G401.6 (cell line): Measurements from ENCODE around the gene LDLR.
"Not testable (repeated sequence)": the region's sequence is repeated elsewhere in the genome, so short reads cannot be mapped to it uniquely, and the experiment has no call there.

Experiments
- FAIRE-seq: peaks from 2 replicates; lab custom pipeline; 2012; peaks lifted over from hg19 to GRCh38; lab: Jason Lieb, UNC

LDLR gene

DNA sequence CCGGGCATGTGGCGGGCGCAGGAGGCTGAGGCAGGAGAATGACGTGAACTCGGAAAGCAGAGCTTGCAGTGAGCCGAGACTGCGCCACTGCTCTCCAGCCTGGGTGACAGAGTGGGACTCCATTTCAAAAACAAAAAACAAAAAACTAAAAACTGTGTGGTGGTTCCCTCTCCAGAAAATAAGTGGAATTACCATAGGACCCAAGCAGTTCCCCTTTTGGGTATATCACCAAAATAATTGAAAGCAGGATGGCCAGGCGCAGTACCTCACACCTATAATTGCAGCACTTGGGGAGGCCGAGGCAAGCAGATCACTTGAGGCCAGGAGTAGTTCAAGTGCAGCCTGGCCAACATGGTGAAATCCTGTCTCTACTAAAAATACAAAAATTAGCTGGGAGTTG, 15.7 kb upstream of the LDLR start:
- FAIRE-seq = no peak

- not testable (repeated sequence) for FAIRE-seq
Observed at GRCh38 chr19:11076792-11077191, 12.5 kb upstream of the LDLR start.

DNA sequence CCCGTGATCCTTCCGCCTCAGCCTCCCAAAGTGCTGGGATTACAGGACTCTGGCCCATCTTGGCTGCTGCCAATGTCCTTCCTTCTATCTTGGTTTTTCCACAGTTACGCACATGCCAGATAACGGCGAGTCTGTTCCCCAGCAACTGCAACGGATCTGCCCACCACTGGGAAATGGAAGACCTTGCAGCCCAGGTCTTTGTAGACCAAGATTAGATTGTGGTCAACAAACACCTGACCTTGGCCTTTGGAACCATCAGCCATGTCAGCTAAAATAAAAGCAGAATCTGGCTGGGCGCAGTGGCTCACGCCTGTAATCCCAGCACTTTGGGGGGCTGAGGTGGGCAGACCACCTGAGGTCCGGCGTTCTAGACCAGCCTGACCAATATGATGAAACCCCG, 10.4 kb upstream of the LDLR start:
- no peak for FAIRE-seq

DNA sequence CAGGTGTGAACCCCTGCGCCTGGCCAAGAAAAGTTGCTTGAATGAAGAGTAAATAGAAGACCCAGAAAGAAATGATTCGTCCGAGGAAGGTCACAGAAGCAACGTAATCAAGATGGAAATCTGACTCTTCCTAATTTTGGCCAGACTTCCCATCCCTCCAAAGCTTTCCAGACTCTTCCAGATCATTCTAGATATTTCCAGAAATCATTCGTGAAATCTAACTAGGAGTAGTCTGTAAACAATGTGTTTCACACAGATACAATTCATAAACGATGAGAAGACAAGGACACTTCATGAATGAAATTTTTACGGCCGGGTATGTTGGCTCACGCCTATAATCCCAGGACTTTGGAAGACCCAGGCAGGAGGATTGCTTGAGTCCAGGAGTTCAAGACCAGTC, 9.3 kb upstream of the LDLR start:
- FAIRE-seq = no peak

DNA sequence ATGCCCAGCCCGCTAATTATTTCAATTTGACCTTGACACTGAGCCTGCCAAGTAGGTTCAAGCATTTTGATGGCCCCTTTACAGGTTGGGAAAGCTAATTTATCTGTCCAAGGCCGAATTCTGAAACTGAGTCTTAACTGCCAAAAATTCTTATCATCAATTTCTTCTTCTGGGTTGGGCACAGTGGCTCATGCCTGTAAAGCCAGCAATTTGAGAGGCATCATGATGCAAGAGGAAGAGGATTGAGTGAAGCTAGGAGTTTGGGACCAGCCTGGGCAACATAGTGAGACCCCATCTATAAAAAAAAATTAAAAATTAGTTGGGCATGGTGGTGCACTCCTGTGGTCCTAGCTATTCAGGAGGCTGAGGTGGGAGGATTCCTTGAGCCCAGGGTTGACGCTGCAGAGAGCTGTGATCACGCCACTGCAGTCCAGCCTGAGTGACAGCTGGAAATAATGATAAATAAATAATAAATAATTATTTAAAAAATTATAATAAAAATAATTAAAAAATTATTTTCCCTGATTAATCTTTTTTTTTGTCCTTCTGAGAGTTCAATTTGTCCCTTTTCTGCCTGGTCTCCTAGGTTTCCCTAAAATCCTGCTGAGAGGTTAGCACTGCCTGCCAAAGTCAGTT, 1.3 kb upstream of the LDLR start:
- no peak for FAIRE-seq

GRCh38 chr19:11088506-11089253, 583 bp upstream of the LDLR start:
- no peak for FAIRE-seq

DNA sequence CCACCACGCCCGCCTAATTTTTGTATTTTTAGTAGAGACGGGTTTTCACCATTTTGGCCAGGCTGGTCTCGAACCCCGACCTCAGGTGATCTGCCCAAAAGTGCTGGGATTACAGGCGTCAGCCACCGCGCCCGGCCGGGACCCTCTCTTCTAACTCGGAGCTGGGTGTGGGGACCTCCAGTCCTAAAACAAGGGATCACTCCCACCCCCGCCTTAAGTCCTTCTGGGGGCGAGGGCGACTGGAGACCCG, 676 bp downstream of the LDLR start:
- not testable (repeated sequence) for FAIRE-seq

DNA sequence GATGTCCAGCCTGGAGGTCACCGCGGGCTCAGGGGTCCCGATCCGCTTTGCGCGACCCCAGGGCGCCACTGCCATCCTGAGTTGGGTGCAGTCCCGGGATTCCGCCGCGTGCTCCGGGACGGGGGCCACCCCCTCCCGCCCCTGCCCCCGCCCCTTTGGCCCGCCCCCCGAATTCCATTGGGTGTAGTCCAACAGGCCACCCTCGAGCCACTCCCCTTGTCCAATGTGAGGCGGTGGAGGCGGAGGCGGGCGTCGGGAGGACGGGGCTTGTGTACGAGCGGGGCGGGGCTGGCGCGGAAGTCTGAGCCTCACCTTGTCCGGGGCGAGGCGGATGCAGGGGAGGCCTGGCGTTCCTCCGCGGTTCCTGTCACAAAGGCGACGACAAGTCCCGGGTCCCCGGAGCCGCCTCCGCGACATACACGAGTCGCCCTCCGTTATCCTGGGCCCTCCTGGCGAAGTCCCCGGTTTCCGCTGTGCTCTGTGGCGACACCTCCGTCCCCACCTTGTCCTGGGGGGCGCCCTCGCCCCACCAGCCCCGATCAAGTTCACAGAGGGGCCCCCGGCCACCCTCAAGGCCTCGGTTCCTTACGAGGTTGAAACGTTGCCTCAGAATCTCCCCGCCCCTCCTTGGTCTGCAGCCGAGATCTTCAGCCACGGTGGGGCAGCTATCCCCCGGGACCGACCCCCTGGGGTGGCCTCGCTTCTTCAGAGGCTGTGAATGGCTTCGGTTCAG, 1.2 kb downstream of the LDLR start:
- no peak for FAIRE-seq

DNA sequence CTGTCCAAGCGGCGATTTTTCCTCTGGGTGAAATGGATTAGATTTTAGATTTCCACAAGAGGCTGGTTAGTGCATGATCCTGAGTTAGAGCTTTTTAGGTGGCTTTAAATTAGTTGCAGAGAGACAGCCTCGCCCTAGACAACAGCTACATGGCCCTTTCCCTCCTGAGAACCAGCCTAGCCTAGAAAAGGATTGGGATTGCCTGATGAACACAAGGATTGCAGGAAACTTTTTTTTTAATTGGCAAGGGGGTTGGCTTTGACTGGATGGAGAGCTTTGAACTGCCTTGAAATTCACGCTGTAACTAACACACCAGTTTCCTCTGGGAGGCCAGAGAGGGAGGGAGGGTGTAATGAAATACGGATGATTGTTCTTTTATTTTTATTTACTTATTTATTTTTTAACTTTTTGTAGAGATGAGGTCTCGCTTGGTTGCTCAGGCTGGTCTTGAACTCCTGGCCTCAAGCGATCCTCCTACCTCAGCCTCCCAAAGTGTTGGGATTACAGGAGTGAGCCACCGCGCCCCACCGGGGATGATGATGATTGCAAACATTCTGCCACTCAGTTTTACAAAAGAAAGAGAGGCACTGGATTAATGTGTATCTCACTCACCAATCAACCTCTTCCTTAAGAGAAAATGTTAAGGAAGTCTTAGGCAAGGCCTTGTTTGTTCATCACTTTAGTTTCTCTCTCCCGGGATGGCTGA, 1.9 kb downstream of the LDLR start:
- no peak for FAIRE-seq

DNA sequence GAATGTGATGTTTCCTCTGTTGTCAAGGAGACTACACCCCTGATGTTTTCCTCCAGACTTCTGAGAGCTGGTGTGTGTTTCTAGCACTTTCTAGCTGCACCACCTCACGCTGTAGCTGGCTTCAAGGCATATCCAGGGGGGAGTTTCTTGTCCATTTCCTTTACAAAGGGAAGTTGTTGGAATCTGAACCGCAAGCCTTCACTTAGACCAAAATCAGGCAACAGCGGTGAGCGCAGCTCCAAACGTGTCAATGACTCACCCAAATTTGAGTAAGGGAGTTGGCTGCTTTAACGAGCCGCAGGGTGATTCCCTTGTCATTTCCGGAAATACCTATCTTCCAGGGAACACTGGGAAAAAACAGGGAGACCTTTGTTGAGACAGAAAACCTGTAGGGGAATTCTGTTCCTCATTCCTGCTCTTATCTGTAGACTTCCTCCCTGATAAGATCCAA, 2.5 kb downstream of the LDLR start:
- no peak for FAIRE-seq

GRCh38 chr19:11092181-11092538, 2.9 kb downstream of the LDLR start:
- FAIRE-seq = no peak

GRCh38 chr19:11093689-11094238, 4.5 kb downstream of the LDLR start:
- FAIRE-seq = no peak

- FAIRE-seq = no peak
Observed at GRCh38 chr19:11094520-11094894, 5.2 kb downstream of the LDLR start.

- no peak for FAIRE-seq
Observed at GRCh38 chr19:11096210-11096841, 7.1 kb downstream of the LDLR start.

DNA sequence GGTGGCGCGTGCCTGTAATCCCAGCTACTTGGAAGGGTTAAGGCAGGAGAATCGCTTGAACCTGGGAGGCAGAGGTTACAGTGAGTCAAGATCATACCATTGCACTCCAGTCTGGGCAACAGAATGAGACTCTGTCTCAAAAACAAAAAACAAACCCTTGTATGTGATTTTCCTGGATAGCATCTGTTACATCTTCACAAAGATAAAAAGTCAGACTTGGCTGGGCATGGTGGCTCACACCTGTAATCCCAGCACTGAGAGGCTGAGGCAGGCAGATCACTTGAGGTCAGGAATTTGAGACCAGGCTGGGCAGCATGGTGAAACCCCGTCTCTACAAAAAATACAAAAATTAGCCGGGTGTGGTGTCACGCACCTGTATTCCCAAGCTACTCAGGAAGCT, 8.1 kb downstream of the LDLR start:
- FAIRE-seq = not testable (repeated sequence)

DNA sequence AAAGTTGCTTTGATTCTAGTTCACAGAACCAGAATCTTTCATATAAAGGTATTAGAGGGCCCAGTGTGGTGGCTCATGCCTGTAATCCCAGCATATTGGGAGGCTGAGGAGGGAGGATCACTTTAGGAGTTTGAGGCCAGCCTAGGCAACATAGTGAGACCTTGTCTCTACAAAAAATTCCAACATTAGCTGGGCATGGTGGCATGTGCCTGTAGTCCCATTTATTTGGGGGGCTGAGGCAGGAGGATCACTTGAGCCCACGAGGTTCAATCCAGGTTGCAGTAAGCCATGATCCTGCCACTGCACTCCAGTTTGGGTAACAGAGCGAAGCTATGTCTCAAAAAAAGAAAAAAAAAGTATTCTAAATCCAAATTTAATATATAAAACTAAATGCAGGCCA, 9.1 kb downstream of the LDLR start:
- FAIRE-seq = no peak

DNA sequence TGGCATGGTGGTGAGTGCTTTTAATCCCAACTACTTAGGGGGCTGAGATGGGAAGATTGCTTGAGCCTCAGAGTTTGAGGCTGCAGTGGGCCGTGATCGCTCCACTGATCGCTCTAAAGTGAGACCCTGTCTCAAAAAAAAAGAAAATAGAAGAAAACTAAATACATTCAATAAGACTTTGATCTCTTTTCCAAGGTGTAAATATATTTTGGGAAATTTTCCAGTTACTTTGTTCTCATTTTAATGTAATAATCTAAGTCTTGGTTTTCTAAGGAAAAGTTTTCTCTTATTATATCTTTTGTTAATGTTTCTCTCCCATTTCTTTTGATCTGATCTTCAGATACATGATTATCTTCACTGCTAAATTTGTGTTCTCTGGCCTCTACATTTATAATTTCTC, 9.6 kb downstream of the LDLR start:
- no peak for FAIRE-seq

GRCh38 chr19:11100049-11100448, 10.8 kb downstream of the LDLR start:
- FAIRE-seq = no peak

DNA sequence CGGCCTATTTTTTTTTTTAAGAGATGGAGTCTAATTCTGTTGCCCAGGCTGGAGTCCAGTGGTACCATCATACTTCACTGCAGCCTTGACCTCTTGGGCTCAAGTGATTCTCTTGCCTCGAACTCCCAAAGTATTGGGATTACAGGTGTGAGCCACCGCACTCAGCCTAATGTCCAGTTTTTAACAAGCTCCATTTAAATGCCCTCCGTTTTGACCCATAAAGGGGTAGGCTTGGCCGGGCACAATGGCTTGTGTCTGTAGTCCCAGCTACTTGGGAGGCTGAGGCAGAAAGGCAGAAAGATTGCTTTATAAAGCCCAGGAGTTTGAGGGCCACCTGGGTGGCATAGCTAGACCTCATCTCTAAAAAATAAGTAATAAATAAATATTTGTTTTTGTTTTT, 11.8 kb downstream of the LDLR start:
- no peak for FAIRE-seq

GRCh38 chr19:11102944-11103343, 13.7 kb downstream of the LDLR start:
- FAIRE-seq = no peak

- not testable (repeated sequence) for FAIRE-seq
Observed at GRCh38 chr19:11103667-11104066, 14.4 kb downstream of the LDLR start.

DNA sequence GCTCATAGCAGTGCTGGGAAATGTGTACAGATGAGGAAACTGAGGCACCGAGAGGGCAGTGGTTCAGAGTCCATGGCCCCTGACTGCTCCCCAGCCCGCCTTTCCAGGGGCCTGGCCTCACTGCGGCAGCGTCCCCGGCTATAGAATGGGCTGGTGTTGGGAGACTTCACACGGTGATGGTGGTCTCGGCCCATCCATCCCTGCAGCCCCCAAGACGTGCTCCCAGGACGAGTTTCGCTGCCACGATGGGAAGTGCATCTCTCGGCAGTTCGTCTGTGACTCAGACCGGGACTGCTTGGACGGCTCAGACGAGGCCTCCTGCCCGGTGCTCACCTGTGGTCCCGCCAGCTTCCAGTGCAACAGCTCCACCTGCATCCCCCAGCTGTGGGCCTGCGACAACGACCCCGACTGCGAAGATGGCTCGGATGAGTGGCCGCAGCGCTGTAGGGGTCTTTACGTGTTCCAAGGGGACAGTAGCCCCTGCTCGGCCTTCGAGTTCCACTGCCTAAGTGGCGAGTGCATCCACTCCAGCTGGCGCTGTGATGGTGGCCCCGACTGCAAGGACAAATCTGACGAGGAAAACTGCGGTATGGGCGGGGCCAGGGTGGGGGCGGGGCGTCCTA, 15.9 kb downstream of the LDLR start:
- no peak for FAIRE-seq
